GM19328 (cell line): ENCODE results near the gene RGR.

Experiments
- ATAC-seq: cut with Tn5 transposase; IDR thresholded peaks from one replicate; pipeline ENCODE4 v1.9.1; 2021; ENCODE audit warnings: mild to moderate bottlenecking, moderate library complexity; ENCODE audit not compliant: unreplicated experiment

RGR gene

GRCh38 chr10:84293171-84293570 is 48.3 kb downstream of the RGR start:
- no peak for ATAC-seq

GRCh38 chr10:84293574-84294016 is 48.7 kb downstream of the RGR start:
- no peak for ATAC-seq

GRCh38 chr10:84294766-84295447 is 50.1 kb downstream of the RGR start:
- no peak for ATAC-seq

- no peak for ATAC-seq
These were observed 51.5 kb downstream of the RGR start for GRCh38 chr10:84296091-84296981.

GRCh38 chr10:84298057-84298456 is 53.2 kb downstream of the RGR start:
- no peak for ATAC-seq

- ATAC-seq, result no peak
These were observed 57.4 kb downstream of the RGR start for GRCh38 chr10:84302223-84302622.

GRCh38 chr10:84306751-84307384 is 62.0 kb downstream of the RGR start:
- ATAC-seq, result no peak

GRCh38 chr10:84308021-84308420 is 63.2 kb downstream of the RGR start:
- ATAC-seq, result no peak

- no peak for ATAC-seq
These were observed 63.8 kb downstream of the RGR start for GRCh38 chr10:84308481-84309304.
